Skeletal muscle tissue (tissue), 4 donors: ENCODE measurements around the gene NT5C. TPM values are rescaled to one million over a fixed set of nuclear protein-coding genes. Genes with fewer than 3 reads are reported as not detected.

Source experiments
- H3K27ac ChIP-seq: one replicate; pipeline ENCODE4 v1.7.0; 2013; ENCODE audit warnings: mild to moderate bottlenecking, low read depth, low read length, inconsistent platforms
- H3K27me3 ChIP-seq, 3 donors: one replicate each; pipeline ENCODE4 v1.7.0; 2013; ENCODE audit warnings: low read length in 3 of 3; ENCODE audit not compliant: control insufficient read depth in 3 of 3, insufficient read depth in 3 of 3
- H3K36me3 ChIP-seq, 3 donors: one replicate each; pipeline ENCODE4 v1.7.0; 2013; ENCODE audit warnings: low read length in 3 of 3; ENCODE audit not compliant: control insufficient read depth in 3 of 3, insufficient read depth in 3 of 3
- H3K4me1 ChIP-seq, 3 donors: one replicate each; pipeline ENCODE4 v1.7.0; 2013; ENCODE audit warnings: low read length in 3 of 3, mild to moderate bottlenecking in 3 of 3; ENCODE audit not compliant: control insufficient read depth in 3 of 3, insufficient read depth in 3 of 3
- H3K4me3 ChIP-seq, 3 donors: one replicate each; pipeline ENCODE4 v1.7.0; 2013; ENCODE audit warnings: low read length in 3 of 3
- H3K9ac ChIP-seq, 3 donors: one replicate each; pipeline ENCODE4 v1.7.0; 2013; ENCODE audit warnings: low read length in 3 of 3, mild to moderate bottlenecking in 3 of 3, moderate library complexity in 2 of 3, low read depth in 1 of 3
- H3K9me3 ChIP-seq, 3 donors: one replicate each; pipeline ENCODE4 v1.7.0; 2013; ENCODE audit warnings: low read length in 3 of 3; ENCODE audit not compliant: control insufficient read depth in 3 of 3
- total RNA-seq: library from RNA; depleted of rRNA; stranded (reverse); fragments of >200 nt; gene quantifications from one replicate; pipeline ENCODE4 v1.2.3, GENCODE V29; 2014
- donor health status: Osteomylitis.

The NT5C gene
- total RNA-seq, 1 donor from 2014 or later = 32.9 TPM

DNA sequence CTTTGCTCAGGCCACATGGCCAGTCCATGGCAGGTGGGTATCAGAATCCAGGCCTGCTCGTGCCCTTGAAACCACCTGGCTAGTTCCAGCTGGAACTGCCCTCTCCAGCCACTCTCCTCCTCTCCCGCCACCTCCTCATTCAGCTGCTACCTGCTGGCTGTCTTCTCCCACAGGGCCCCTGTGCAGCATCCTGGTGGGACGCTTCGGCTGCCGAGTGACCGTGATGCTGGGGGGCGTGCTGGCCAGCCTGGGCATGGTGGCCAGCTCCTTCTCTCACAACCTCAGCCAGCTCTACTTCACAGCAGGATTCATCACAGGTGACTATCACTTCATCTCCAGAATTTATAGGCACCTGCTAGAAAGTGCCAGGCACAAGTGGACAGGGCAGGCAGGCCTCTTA lies 33.7 kb downstream of the NT5C start:
- Histone ChIP-seq H3K9ac (no peak overlapping the region), H3K4me3 (no peak overlapping the region), H3K27ac (no peak overlapping the region), H3K9me3 (no peaks in the 10 kb centered on the region), H3K27me3 (no peaks in the 10 kb centered on the region), H3K36me3 (peaks cover 6 to 22% (median 13%) of the 10 kb centered on the region in 3 donors), H3K4me1 (peaks cover 1 to 8% (median 5%) of the 10 kb centered on the region in 3 donors)

DNA sequence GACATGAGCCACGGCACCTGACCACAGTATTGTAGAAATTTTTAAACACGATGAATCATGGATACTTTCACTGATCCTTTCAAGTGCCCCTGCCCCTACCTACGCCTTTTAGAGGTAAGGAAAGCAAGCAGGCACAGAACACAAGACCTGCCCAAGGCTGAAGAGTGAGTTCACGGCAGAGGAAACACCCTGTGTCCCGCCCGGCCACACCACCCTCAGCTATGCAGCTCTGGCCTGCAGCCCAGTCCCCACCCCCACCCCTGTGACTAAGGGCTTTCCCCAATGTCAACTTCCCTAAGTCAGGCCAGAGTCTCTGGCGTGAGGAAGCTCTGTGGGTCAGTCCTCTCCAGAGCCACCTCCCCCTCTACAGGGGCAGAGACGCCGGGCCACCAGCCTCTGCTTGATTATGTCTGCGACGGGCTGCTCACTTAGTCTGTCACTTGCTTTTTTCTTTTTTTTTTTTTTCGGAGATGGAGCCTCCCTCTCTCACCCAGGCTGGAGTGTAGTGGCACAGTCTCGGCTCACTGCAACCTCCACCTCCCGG lies 35.4 kb downstream of the NT5C start:
- Histone ChIP-seq H3K9ac (no peak overlapping the region), H3K4me1 (peaks cover 13 to 25% (median 13%) of the 10 kb centered on the region in 3 donors), H3K27me3 (no peaks in the 10 kb centered on the region), H3K36me3 (peaks cover 6 to 22% (median 13%) of the 10 kb centered on the region in 3 donors), H3K27ac (peak overlapping the region; percentile 36), H3K9me3 (no peaks in the 10 kb centered on the region), H3K4me3 (no peak overlapping the region)

DNA sequence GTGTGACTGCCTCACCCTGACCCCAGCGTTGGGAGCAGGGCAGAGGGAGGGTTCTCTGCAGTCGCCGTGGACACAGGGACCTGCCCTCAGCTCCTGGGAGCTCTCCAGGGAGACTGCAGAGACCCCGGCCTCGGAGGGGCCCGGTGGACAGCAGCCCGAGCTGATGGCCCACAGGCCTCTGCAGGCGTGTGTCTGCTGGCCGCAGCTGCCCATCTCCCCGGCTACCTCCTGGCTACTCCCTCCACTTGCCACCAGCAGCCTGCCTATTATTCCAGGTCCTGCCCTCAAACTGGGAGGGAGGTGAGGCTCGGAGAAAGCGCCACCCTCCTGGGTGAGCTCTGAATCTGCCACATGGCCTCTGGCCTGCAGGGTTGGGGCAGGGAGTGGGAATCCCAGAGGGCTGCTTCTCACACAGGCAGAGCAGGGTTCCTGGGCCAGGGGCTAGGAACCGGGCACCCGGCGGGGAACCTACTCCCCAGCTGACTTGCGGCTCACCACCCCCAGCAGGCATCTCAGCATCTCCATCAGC lies 36.6 kb downstream of the NT5C start:
- H3K27ac ChIP-seq = no peak overlapping the region
- H3K9me3 ChIP-seq = no peaks in the 10 kb centered on the region
- no peaks in the 10 kb centered on the region for H3K27me3 ChIP-seq
- H3K9ac ChIP-seq = no peak overlapping the region
- H3K36me3 ChIP-seq = peaks cover 0 to 14% (median 5%) of the 10 kb centered on the region in 3 donors
- H3K4me3 ChIP-seq = no peak overlapping the region
- peaks cover 19 to 33% (median 20%) of the 10 kb centered on the region in 3 donors for H3K4me1 ChIP-seq

DNA sequence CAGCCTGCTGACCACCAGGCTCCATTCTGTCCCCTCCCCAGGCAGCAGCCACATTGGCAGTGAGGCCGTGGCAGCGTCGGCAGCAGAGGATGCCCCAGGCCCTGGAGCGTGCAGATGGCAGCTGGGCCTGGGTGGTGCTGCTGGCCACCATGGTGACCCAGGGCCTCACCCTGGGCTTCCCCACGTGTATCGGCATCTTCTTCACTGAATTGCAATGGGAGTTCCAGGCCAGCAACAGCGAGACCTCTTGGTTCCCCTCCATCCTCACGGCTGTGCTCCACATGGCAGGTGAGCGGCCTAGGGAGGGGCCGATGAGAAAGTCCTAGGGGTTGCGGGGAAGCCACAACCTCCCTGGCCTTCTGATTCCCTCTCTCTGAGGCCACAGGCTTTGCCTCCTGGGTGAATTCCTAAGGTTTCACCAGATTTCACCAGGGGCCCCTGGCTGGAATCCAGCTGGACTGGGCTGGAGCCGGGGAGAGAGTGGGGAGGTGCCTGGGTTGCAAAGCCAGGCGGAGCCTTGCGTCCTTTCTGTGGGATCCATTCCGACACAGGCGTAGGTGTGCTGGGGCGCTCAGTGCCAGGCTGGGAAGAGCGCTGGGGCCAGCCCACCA lies 37.9 kb downstream of the NT5C start:
- Histone ChIP-seq H3K4me3 (no peak overlapping the region), H3K4me1 (peaks cover 25 to 40% (median 27%) of the 10 kb centered on the region in 3 donors), H3K36me3 (peaks cover 0 to 9% (median under 1%) of the 10 kb centered on the region in 3 donors), H3K9ac (no peak overlapping the region), H3K9me3 (no peaks in the 10 kb centered on the region), H3K27me3 (no peaks in the 10 kb centered on the region), H3K27ac (no peak overlapping the region)

DNA sequence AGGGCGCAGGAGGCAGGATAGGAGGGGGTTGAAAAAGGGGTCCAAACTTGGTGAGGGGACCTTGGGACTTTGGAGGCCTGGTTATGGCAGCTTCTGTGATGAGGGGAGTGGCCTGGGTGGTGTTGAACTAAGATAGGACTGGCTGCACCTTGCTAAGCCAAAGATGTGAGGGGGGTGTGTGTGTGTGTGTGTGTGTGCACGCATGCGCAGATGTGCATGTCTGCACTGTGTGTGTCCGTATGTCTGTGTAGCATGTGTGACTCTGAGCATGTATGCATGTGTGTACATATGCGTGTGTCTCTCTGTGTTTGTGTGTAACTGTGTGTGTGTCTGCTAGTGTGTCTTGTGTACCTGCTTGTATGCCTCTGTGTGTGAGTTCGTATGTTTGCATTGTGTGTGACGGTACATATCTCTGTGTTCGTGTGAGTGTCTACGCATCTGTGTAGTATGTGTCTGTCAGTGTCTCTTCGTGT lies 39.7 kb downstream of the NT5C start:
- H3K9me3 ChIP-seq = no peaks in the 10 kb centered on the region
- peak overlapping the region in 1 of 3 donors; percentile 60 for H3K4me3 ChIP-seq
- peaks cover 0 to 2% (median 0%) of the 10 kb centered on the region in 3 donors for H3K36me3 ChIP-seq
- peaks cover 38 to 55% (median 39%) of the 10 kb centered on the region in 3 donors for H3K4me1 ChIP-seq
- no peak overlapping the region for H3K27ac ChIP-seq
- no peaks in the 10 kb centered on the region for H3K27me3 ChIP-seq
- peak overlapping the region in 1 of 3 donors; percentile 54 for H3K9ac ChIP-seq

DNA sequence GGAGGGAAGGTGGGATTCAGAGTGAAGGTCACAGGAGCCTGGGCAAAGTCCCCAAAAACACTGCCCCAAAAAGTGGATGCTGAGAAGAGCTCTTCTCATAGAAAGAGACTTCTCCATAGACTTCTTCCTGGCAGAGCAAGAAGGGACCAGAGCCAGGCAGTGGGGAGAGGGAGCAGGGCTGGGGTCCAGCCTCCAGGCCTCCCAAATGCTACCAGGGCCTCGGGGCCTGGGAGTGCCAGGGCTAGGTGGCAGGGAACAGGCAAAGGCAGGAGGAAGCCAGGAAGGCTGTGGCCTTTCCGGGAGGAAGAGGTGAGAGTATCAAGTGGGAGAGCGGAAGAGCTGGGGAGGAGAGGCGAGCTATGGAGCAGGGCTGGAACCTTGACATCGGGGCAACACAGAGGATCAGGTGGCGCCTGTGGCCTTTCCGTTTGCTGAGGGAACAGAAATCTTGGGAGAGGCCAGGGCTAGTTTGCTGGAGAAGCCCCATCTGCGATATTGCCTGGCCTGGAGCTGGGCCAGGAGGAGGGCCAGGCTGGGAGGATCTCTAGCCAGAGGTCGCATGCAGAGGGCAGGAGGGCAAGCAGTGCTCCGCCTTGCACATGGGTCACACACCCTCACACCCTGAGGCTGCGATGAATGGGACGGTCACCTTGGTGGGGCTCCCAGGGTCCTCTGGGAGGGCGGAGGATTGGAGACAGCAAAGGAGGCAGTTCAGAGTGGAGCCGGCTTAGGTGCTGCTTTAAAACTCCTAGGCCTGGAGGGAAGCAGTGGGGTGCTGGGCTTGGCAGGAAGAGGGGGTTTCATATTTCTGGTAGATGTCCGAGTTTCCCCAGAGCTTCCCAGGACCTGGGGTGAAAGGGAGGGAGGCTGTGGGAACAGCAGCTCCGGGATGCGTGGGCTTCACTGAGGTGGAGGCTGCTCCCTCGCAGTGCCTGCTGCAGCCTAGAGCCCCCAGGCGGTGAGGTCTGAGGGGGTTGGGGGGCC lies 40.4 kb downstream of the NT5C start:
- no peaks in the 10 kb centered on the region for H3K27me3 ChIP-seq
- H3K4me1 ChIP-seq = peaks cover 36 to 55% (median 39%) of the 10 kb centered on the region in 3 donors
- peaks cover 0 to 2% (median 0%) of the 10 kb centered on the region in 3 donors for H3K36me3 ChIP-seq
- H3K4me3 ChIP-seq = peak overlapping the region; percentile 23 to 60 (median 41)
- H3K9me3 ChIP-seq = no peaks in the 10 kb centered on the region
- no peak overlapping the region for H3K27ac ChIP-seq
- peak overlapping the region; percentile 46 to 70 (median 65) for H3K9ac ChIP-seq

DNA sequence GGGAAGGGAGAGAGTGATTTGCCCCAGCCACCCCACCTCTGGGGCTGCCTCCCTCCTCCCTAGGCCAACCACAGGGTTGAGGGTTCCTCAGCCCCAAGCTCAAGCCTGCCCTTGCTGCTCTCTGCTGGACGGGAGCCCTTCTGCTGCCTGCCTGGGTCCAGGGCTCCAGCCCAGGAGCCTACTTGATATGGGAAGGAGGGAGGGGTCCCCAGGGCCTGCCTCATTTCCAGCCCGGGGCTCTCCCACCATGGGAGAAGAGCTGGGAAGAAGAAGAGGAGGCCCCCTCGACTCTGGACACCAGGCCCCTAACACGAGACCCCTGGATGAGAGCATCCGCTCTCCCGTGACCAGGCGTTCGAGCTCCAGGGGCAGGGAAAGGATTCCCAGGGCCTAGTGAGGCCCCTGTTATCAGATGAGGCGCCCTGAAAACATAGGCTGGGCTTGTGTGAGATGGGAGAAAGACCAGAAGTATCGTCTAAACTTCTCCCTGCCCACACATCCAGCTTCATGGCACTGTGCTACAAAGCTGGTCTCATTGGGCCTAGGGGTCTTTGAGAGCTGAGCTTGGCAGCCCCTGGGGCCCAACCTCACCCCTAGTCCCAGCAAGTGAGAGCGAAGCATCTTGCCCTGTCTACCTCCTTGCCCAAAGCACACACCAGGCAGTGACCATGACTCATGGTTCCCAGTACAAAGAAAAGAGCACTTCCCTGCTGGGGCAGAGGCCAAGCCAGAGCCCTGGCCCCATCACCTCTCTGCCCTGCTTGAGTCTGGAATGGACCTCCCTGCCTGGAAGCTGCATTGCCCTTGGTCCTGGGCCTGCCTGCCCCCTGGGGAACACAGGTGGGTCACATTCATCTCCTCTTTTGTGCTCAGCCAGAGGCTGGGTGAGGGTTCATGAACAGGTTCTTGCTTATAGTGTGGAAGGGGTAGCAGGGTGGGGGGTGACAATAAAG lies 42.8 kb downstream of the NT5C start:
- H3K9ac ChIP-seq = peak overlapping the region; percentile 81 to 87 (median 81)
- peak overlapping the region; percentile 83 for H3K27ac ChIP-seq
- H3K4me3 ChIP-seq = peak overlapping the region; percentile 73 to 78 (median 77)
- H3K27me3 ChIP-seq = no peaks in the 10 kb centered on the region
- H3K4me1 ChIP-seq = peaks cover 33 to 51% (median 39%) of the 10 kb centered on the region in 3 donors
- H3K9me3 ChIP-seq = no peaks in the 10 kb centered on the region
- no peaks in the 10 kb centered on the region for H3K36me3 ChIP-seq

DNA sequence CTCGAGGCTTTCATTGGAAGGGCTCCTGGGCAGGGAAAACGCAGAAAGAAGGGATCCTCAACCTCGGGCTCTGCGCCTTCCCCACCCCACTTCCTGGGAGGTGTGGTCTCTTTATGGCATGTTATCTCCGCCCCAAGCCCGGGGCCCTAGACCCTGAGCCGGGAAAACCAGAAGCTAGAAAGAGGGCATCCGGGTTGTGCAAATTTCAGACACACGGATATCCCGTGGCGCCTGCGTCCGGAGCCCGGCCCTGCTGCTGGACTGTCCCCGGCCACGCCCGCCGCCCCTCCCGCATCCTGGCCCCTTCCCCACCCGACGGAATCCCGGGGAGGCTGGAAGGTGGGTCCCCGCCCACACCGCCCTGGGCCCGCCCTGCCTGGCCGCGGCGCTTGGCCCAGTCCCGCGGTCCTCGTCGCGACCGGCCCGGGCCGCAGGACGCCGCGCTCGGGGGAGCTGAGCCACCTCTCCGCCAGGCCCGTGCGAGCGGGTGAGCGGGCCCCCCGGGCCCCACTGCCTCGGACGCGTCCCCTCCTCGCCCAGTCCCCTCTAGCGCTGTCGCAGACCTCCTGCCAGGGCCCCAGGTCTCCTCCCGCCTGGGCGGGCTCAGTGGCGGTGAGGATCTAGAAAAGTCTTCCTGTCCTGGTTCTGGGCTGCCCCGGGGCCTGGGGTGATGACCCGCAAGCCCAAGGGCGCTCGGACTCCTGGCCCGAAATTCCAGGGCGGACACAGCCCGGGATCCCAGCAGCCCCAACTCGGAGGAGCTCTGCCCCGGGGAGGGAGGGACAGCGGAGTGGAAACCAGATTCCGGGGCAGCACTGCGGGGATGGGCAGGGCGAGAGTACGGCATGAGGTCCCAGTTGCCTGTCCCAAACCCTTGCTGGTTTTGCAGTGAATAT lies 43.7 kb downstream of the NT5C start, which contains the start of gene SLC16A5:
Gene SLC16A5, plus strand, starts transcription at position 397 of the 896 bp plus-strand sequence. CDS start 5,683 bp downstream, outside the sequence.
- peak within 1 kb of the TSS; percentile 81 to 87 (median 81) for H3K9ac ChIP-seq

More for the DNA sequence above, 43.7 kb downstream of the NT5C start, which contains the start of gene SLC16A5:
- Histone ChIP-seq H3K4me1 (peaks cover 33 to 49% (median 38%) of the 10 kb centered on the region in 3 donors), H3K36me3 (no peaks in the 10 kb centered on the region), H3K4me3 (peak within 1 kb of the TSS; percentile 73 to 78 (median 77)), H3K27me3 (no peaks in the 10 kb centered on the region), H3K9me3 (no peaks in the 10 kb centered on the region), H3K27ac (peak within 1 kb of the TSS; percentile 83)
